HG02885 (cell line): ENCODE data around the gene CMSS1.

Experiments
- ATAC-seq: cut with Tn5 transposase; IDR thresholded peaks from one replicate; pipeline ENCODE4 v1.9.1; 2021; ENCODE audit warnings: mild to moderate bottlenecking; ENCODE audit not compliant: unreplicated experiment, poor library complexity

Gene CMSS1

GRCh38 chr3:99954914-99955644 lies 137.4 kb downstream of the CMSS1 start:
- ATAC-seq = no peak

GRCh38 chr3:99955773-99956562 lies 138.3 kb downstream of the CMSS1 start:
- ATAC-seq = no peak

GRCh38 chr3:99957151-99957796 lies 139.6 kb downstream of the CMSS1 start:
- no peak for ATAC-seq

GRCh38 chr3:99958222-99958912 lies 140.7 kb downstream of the CMSS1 start:
- no peak for ATAC-seq

- no peak for ATAC-seq
These were observed 142.6 kb downstream of the CMSS1 start for GRCh38 chr3:99960123-99960878.

- no peak for ATAC-seq
These were observed 143.3 kb downstream of the CMSS1 start for GRCh38 chr3:99960941-99961340.

- ATAC-seq = no peak
These were observed 144.3 kb downstream of the CMSS1 start for GRCh38 chr3:99961756-99962515.

GRCh38 chr3:99962703-99963102 lies 145.0 kb downstream of the CMSS1 start:
- ATAC-seq = no peak

GRCh38 chr3:99965077-99965476 lies 147.4 kb downstream of the CMSS1 start:
- ATAC-seq = no peak

GRCh38 chr3:99965681-99966408 lies 148.2 kb downstream of the CMSS1 start:
- no peak for ATAC-seq

- no peak for ATAC-seq
These were observed 149.2 kb downstream of the CMSS1 start for GRCh38 chr3:99966662-99967416.

- ATAC-seq = no peak
These were observed 150.1 kb downstream of the CMSS1 start for GRCh38 chr3:99967796-99968195.

- no peak for ATAC-seq
These were observed 151.5 kb downstream of the CMSS1 start for GRCh38 chr3:99969136-99969535.

- peak; percentile 99 for ATAC-seq
These were observed 152.5 kb downstream of the CMSS1 start for GRCh38 chr3:99970198-99970597.

- no peak for ATAC-seq
These were observed 154.1 kb downstream of the CMSS1 start for GRCh38 chr3:99971761-99972160.

- ATAC-seq = no peak
These were observed 154.9 kb downstream of the CMSS1 start for GRCh38 chr3:99972380-99973104.

GRCh38 chr3:99974989-99975388 lies 157.3 kb downstream of the CMSS1 start:
- no peak for ATAC-seq
